PC-9 (cell line): ENCODE data around the gene ABTB2.
"Not testable (repeated sequence)": the region's sequence is repeated elsewhere in the genome, so short reads cannot be mapped to it uniquely, and the experiment has no call there.

Source experiments
- EZH2 ChIP-seq: fragments of 200-600 bp; sonication (generic); IDR thresholded peaks from 2 replicates; pipeline ENCODE4 v1.8.0; 2017; ENCODE audit warnings: antibody characterized with exemption, low read depth
- TF ChIP-seq, protein P1 (sequence below): fragments of 200-600 bp; sonication (generic); conservative IDR thresholded peaks from 2 replicates; pipeline ENCODE4 v1.6.1; 2017; ENCODE audit warnings: mixed run types, antibody characterized with exemption, mild to moderate bottlenecking, moderate library complexity

DNA sequence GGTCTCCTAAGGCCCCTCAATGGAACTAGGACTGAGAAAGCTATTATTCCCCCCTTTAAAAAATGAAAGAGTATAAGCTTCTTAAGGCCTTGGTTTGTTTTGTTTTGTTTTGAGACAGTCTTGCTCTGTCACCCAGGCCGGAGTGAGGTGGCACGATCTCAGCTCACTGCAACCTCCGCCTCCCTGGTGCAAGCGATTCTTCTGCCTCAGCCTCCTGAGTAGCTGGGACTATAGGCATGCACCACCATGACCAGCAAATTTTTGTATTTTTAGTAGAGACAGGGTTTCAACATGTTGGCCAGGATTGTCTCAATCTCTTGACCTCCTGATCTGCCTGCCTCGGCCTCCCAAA, 177.0 kb downstream of the ABTB2 start:
- TF ChIP-seq, protein P1, sequence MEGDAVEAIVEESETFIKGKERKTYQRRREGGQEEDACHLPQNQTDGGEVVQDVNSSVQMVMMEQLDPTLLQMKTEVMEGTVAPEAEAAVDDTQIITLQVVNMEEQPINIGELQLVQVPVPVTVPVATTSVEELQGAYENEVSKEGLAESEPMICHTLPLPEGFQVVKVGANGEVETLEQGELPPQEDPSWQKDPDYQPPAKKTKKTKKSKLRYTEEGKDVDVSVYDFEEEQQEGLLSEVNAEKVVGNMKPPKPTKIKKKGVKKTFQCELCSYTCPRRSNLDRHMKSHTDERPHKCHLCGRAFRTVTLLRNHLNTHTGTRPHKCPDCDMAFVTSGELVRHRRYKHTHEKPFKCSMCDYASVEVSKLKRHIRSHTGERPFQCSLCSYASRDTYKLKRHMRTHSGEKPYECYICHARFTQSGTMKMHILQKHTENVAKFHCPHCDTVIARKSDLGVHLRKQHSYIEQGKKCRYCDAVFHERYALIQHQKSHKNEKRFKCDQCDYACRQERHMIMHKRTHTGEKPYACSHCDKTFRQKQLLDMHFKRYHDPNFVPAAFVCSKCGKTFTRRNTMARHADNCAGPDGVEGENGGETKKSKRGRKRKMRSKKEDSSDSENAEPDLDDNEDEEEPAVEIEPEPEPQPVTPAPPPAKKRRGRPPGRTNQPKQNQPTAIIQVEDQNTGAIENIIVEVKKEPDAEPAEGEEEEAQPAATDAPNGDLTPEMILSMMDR: not testable (repeated sequence)
- TF ChIP-seq EZH2: not testable (repeated sequence)
